T follicular helper cell (primary cell): Measurements from ENCODE around the gene TMEM273.

Source experiments
- DNase-seq: peaks from one replicate; pipeline ENCODE4 v3.0.0-alpha.2; 2020; ENCODE audit warnings: low read depth

TMEM273 gene

GRCh38 chr10:49140304-49141177, 47.6 kb downstream of the TMEM273 start:
- no peak for DNase-seq

GRCh38 chr10:49139846-49140195, 48.4 kb downstream of the TMEM273 start:
- DNase-seq = no peak

DNA sequence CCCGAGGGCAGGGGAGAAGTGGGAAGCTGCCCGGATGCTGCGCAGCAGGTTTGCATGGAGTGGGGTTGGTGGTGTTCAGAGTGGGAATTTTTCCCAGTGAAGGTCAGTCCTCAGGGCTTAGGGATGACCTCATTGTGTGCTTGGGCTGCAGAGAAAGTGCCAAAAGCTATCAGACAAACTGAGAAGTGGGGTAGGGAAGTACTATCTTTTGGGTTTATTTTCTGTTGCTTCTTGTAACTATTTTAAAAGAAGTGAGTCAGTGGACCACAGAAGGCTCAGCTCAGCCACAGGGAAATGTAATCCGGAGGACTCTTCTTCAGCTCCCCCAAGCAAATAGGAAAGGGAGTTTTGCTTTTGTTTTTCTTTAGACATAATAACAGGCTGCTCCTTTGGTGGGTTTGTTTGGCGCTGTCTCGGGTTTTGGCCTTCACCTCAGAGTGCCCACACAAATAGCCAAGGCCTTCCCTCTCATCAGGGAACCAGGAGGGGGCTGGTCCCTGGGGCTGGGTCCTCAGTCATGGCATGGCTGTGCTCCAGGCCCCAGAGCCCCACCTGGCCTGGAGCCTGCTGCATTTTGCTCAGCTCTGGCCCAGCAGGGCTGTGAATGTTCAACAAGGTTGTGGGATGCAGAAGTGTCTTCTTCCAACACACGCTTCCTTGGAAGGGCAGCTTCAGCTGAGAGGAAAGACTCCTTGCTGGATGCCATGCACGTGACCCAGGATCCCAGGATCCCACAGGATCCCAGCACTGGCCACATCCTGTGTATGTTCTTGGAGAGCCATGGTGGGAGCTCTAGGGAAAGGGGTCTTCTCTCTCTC, 49.0 kb downstream of the TMEM273 start:
- no peak for DNase-seq

GRCh38 chr10:49138361-49138891, 49.8 kb downstream of the TMEM273 start:
- no peak for DNase-seq

- no peak for DNase-seq
Measured at GRCh38 chr10:49136525-49136924, 51.7 kb downstream of the TMEM273 start.

- DNase-seq = no peak
Measured at GRCh38 chr10:49135575-49136313, 52.4 kb downstream of the TMEM273 start.

DNA sequence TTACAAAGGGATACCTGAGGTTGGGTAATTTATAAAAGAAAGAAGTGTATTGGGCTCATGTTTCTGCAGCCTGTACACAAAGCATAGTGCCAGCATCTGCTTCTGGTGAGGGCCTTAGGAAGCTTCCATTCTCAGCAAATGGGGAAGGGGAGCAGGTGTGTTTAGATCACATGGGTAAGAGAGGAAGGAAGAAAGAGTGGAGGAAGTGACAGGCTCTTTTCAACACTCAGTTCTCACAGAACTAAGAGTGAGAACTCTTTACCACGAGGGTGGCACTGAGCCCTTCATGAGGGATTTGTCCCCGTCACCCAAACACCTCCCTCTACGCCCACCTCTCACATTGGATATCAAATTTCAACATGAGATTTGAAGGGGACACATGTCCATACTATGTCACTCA, 53.9 kb downstream of the TMEM273 start:
- DNase-seq = no peak

DNA sequence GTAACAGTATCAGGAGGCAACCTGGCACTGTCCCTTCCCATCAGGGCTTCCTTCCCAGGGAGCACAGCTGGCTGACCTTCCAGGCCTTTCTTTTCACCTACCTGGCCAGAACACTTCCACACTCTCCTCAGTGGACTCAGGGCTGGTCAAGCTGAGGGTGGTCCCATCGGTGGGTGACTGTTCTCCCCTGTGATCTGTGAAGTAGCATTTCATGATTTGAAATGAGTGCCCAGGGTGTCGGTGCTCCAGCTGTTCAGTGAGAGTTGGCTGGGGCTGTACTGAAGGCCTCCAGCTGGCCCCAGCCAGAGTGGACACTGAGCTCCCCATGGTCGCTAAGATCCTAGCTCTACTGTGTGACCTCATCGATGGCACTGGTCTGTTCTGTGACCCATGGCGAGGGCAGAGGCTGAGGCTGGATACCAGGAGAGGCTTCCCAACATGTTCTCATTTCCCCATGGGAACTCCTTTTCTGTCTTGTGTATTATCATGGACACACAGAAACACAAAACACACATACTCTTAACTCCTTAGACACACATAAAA, 54.4 kb downstream of the TMEM273 start, which contains the start of gene FAM170B:
FAM170B (minus strand) TSS at position 316 of the 543 bp plus-strand sequence; CDS start at position 213, 103 bp downstream.
- DNase-seq = no peak

GRCh38 chr10:49132362-49132737, 55.8 kb downstream of the TMEM273 start:
- DNase-seq = no peak

DNA sequence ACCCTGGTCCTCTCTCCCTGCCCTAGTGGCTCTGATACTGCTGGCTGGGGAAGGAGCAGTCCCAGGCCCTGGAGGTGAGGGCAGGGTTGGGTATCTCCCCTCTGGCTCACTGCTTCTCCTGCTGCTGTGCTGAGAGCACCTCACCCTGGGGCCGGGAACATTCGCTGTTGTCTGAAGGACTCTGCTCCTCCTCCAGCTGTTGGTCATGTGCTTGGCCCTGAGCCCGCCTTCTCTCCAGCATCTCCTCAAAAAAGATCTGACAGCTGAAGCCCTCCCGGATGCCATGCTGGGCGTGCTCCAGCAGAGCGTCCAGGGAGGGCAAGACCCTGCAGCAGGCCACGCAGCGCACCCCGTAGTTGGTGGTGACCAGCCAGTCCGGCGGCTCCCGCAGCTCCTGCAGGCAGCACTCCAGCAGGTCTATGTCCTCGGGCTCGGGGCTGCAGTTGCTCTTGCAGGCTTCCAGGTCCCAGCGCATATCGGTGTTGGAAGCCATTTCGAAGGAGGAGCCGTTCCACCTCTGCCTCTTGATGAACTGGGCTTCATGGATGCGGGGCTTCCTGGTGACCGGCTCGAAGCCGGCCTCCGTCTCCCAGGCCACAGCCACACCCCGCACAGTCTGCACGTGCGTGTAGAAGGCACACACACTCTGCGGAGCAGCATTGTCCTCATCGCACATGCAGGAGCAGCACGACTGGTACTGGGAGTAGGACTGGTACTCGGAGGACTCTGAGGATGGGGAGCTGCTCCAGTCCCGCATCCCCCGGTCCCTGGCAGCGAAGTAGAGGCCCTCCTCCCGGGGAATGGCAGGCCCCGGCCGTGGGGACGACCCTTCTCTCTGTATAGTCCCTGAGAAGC, 56.5 kb downstream of the TMEM273 start:
- no peak for DNase-seq

GRCh38 chr10:49129376-49129775, 58.8 kb downstream of the TMEM273 start:
- no peak for DNase-seq

DNA sequence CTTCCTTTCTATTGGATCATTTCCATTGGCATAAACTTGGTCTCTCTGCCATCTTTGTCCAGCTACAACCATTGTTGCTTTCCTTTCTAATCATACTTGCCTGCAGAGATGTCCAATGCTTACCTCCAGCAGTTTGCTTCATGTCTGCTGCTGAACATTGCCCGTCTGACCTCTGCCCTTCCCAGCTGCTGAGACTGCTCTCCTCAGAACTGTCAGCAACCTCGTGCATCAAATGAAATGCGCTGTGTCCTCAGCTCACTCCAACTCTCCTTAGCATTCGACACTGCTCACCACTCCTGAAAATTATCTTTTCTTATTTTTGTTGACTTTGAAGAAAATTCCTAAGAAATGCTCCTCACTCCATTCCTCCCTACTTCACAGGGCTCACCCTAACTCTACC, 59.3 kb downstream of the TMEM273 start:
- no peak for DNase-seq

GRCh38 chr10:49123981-49124950, 63.9 kb downstream of the TMEM273 start:
- DNase-seq = no peak

DNA sequence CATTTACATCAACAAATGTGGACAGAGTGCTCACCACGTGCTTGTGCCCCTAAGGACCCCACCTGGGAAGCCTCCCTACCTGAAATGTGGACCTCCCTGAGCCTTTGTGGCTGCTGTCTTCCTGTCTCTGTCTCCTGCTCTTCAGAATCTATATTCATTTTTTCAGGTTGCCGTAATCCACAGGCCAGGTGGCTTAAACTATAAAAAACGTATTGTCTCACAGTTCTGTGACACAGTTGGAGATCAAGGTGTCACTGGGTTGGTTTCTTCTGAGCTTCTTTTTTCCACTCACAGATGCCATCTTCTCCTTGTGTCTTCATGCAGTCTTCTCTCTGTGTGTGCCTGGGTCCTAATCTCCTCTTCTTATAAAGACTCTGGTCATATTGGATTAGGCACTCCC, 67.3 kb downstream of the TMEM273 start:
- no peak for DNase-seq

DNA sequence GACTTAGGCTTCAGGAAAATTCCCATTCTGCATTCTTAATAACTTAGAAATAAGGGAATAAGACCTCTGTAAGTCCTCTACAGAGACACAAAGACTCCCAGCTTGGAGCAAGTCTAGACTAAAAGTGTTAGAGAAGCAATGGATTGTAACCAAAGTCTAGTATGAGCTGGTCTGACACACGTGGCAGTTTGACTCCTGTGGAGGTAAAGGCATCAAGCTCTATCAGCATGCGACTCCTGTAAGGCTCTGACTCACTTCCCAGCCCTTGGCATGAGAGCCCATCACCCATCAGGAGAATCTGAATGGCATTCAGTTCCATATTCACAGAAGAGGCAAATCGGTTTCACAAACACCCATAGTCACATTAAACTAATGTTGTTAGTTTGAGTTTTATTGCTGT, 68.4 kb downstream of the TMEM273 start:
- no peak for DNase-seq

DNA sequence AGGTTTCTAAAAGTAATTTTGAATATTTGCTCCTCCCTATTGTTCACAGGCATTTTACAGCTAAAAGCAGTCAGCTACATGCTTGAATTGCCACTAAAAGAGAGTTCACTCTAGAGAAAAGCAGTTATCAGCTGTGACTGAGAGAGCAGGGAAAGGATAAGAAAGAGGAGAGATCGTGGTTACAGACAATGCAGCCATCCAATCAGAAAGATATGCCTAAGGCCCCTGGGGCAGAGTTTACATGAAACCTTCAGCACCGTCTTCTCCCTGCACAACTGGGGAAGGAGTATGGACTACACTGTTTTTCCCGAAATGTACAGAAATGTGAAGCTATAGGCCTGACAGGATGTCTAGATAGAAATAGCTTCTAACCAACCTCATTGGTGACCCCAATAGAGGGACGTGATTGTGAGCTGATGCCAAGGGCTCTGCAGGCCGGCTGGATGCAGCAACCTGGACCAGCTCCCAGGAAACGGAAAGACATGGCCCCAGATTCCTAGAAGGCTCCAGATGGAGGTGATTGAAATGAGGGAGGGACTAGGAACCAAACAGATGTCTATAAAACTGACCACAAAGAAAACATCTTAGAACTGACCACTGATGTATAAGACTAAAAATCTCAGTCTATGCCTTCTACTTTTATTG, 69.6 kb downstream of the TMEM273 start:
- no peak for DNase-seq

- DNase-seq = no peak
Measured at GRCh38 chr10:49117376-49118070, 70.7 kb downstream of the TMEM273 start.
